Panc1 (cell line): Measurements from ENCODE around the gene CCDC167. TPM values are rescaled to one million over a fixed set of nuclear protein-coding genes. Genes with fewer than 3 reads are reported as not detected.

Experiments
- ATAC-seq: fragments of 200-7000 bp; cut with Tn5 transposase; 2 replicates; pipeline ENCODE4 v1.9.1; 2020; ENCODE audit warnings: mild to moderate bottlenecking, moderate library complexity
- BruUV-seq: library from RNA; stranded (reverse); fragments of 400-500 nt; replicated peaks from 2 replicates; lab custom pipeline; 2021; lab: Mats Ljungman, UMichigan
- CTCF ChIA-PET: fragments of 300-600 bp; sonication (Branson Sonifier 250); formaldehyde crosslinking; loops from one replicate; lab custom pipeline; 2022; ENCODE audit warnings: antibody characterized with exemption; lab: Charles Lee
- POLR2A ChIA-PET: fragments of 300-600 bp; sonication (Branson Sonifier 250); formaldehyde crosslinking; loops from one replicate; lab custom pipeline; 2022; ENCODE audit warnings: antibody characterized with exemption; lab: Charles Lee
- DNase-seq: peaks from one replicate; pipeline ENCODE4 v3.0.0-alpha.2; 2010; ENCODE audit warnings: low read depth, low spot score
- H3K27ac ChIP-seq: 2 replicates; pipeline ENCODE4 v1.5.1; 2011; ENCODE audit warnings: mild to moderate bottlenecking, low read length, inconsistent platforms
- H3K27me3 ChIP-seq: fragments of 200-500 bp; sonication (Bioruptor generic); 2 replicates; pipeline ENCODE4 v1.6.0; 2014; ENCODE audit warnings: low read length, inconsistent platforms; ENCODE audit not compliant: control insufficient read depth, insufficient read depth
- H3K36me3 ChIP-seq: fragments of 200-500 bp; sonication (Bioruptor generic); 2 replicates; pipeline ENCODE4 v1.5.1; 2014; ENCODE audit warnings: inconsistent platforms, mild to moderate bottlenecking, low read length, moderate library complexity; ENCODE audit not compliant: control insufficient read depth, insufficient read depth
- H3K4me1 ChIP-seq: 2 replicates; pipeline ENCODE4 v1.5.1; 2011; ENCODE audit warnings: inconsistent platforms, mild to moderate bottlenecking, low read length, moderate library complexity; ENCODE audit not compliant: control insufficient read depth, insufficient read depth
- H3K4me3 ChIP-seq, 2 experiments: 2 replicates each; pipeline ENCODE4 v1.5.1; 2011 to 2012; ENCODE audit warnings: low read depth in 2 of 2, low read length in 2 of 2, mild to moderate bottlenecking in 2 of 2, inconsistent platforms in 1 of 2, moderate library complexity in 1 of 2
- H3K9me3 ChIP-seq: fragments of 200-500 bp; sonication (Bioruptor generic); 2 replicates; pipeline ENCODE4 v1.5.1; 2014; ENCODE audit warnings: low read depth, mild to moderate bottlenecking, inconsistent platforms, low read length, moderate library complexity; ENCODE audit not compliant: control insufficient read depth, insufficient read depth
- CTCF ChIP-seq: fragments of 450-650 bp; IDR thresholded peaks from 2 replicates; pipeline ENCODE4 v1.5.1; 2017; ENCODE audit warnings: mild to moderate bottlenecking
- POLR2AphosphoS5 ChIP-seq: IDR thresholded peaks from 2 replicates; pipeline ENCODE4 v1.6.1; 2012; ENCODE audit warnings: mild to moderate bottlenecking, low read depth, low read length, moderate library complexity
- SIN3A ChIP-seq: IDR thresholded peaks from 2 replicates; pipeline ENCODE4 v1.6.1; 2012; ENCODE audit warnings: low read depth, mild to moderate bottlenecking, low read length, moderate library complexity, borderline replicate concordance; ENCODE audit not compliant: insufficient read depth
- TCF7L2 ChIP-seq: IDR thresholded peaks from 2 replicates; pipeline ENCODE4 v1.6.1; 2011; ENCODE audit warnings: mild to moderate bottlenecking, low read depth, low read length, inconsistent platforms
- in situ Hi-C: cut with HindIII; loops from 2 replicates; pipeline ENCODE4 v1.10.0; 2016; ENCODE audit warnings: low sequenced_read_pairs, low pct_unique_long_range_greater_than_20kb
- intact Hi-C: fragments of 100-400 bp; cut with micrococcal nuclease; formaldehyde crosslinking; loops from one replicate; pipeline ENCODE4 v1.10.0; 2022; ENCODE audit not compliant: unreplicated experiment
- total RNA-seq: library from RNA; stranded (reverse); gene quantifications from one replicate; pipeline ENCODE4 v1.2.1, GENCODE V29; 2021; ENCODE audit not compliant: unreplicated experiment
- TF ChIP-seq, protein P1 (sequence below), 2 experiments: IDR thresholded peaks; 2 replicates each; pipeline ENCODE4 v1.6.1; 2011 to 2012; ENCODE audit warnings: low read depth in 2 of 2, control low read depth in 1 of 2, low read length in 1 of 2, mild to moderate bottlenecking in 1 of 2, moderate library complexity in 1 of 2; ENCODE audit not compliant: insufficient read depth in 1 of 2

The CCDC167 gene
- total RNA-seq, 1 experiment from 2014 or later, result 57.6 TPM

GRCh38 chr6:37495244-37495934, 4.3 kb downstream of the CCDC167 start:
- no peaks in the 10 kb centered on the region for H3K27me3 ChIP-seq
- POLR2A ChIA-PET, result no interaction called here
- H3K27ac ChIP-seq, result peak overlapping the region; percentile 70
- BruUV-seq, result no TSS peak
- H3K9me3 ChIP-seq, result no peaks in the 10 kb centered on the region
- in situ Hi-C loops, result no loop called here
- intact Hi-C loops, result no loop called here
- CTCF ChIA-PET, result interaction anchor here (1.0 kb wide), 1 partner anchor 197 kb away, joined by 3 read pairs; no protein-coding TSS in a partner anchor
- DNase-seq (no peak), ATAC-seq (no peak)
- H3K4me3 ChIP-seq, result no peak overlapping the region
- no peak for TF ChIP-seq SIN3A
- TF ChIP-seq POLR2AphosphoS5, result no peak
- no peak for TF ChIP-seq CTCF
- TF ChIP-seq TCF7L2, result peak; percentile 42; the same call in 1 of the 2 replicates
- TF ChIP-seq, protein P1, sequence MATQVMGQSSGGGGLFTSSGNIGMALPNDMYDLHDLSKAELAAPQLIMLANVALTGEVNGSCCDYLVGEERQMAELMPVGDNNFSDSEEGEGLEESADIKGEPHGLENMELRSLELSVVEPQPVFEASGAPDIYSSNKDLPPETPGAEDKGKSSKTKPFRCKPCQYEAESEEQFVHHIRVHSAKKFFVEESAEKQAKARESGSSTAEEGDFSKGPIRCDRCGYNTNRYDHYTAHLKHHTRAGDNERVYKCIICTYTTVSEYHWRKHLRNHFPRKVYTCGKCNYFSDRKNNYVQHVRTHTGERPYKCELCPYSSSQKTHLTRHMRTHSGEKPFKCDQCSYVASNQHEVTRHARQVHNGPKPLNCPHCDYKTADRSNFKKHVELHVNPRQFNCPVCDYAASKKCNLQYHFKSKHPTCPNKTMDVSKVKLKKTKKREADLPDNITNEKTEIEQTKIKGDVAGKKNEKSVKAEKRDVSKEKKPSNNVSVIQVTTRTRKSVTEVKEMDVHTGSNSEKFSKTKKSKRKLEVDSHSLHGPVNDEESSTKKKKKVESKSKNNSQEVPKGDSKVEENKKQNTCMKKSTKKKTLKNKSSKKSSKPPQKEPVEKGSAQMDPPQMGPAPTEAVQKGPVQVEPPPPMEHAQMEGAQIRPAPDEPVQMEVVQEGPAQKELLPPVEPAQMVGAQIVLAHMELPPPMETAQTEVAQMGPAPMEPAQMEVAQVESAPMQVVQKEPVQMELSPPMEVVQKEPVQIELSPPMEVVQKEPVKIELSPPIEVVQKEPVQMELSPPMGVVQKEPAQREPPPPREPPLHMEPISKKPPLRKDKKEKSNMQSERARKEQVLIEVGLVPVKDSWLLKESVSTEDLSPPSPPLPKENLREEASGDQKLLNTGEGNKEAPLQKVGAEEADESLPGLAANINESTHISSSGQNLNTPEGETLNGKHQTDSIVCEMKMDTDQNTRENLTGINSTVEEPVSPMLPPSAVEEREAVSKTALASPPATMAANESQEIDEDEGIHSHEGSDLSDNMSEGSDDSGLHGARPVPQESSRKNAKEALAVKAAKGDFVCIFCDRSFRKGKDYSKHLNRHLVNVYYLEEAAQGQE (IDR thresholded peaks at IDR 0.05; ENCODE audit: insufficient read depth in 1 of 2, low read depth in 2 of 2, low read length in 1 of 2), result no peak
- no peaks in the 10 kb centered on the region for H3K36me3 ChIP-seq
- peaks cover 34% of the 10 kb centered on the region for H3K4me1 ChIP-seq

- in situ Hi-C loops (no loop called here), intact Hi-C loops (no loop called here)
- Histone ChIP-seq H3K4me3 (no peak overlapping the region), H3K27me3 (no peaks in the 10 kb centered on the region), H3K9me3 (no peaks in the 10 kb centered on the region), H3K27ac (no peak overlapping the region), H3K36me3 (no peaks in the 10 kb centered on the region), H3K4me1 (peaks cover 45% of the 10 kb centered on the region)
- POLR2A ChIA-PET, result no interaction called here
- no TSS peak for BruUV-seq
- TF ChIP-seq SIN3A, result no peak
- TF ChIP-seq TCF7L2, result no peak
- TF ChIP-seq, protein P1 (IDR thresholded peaks at IDR 0.05; ENCODE audit: insufficient read depth in 1 of 2, low read depth in 2 of 2, low read length in 1 of 2), result no peak
- no peak for TF ChIP-seq CTCF
- no peak for TF ChIP-seq POLR2AphosphoS5
- ATAC-seq (no peak), DNase-seq (no peak)
- CTCF ChIA-PET, result no interaction called here
These were observed 6.1 kb downstream of the CCDC167 start for GRCh38 chr6:37493661-37493995.
